KOPT-K1 (cell line): Measurements from ENCODE around the gene ITGAX.
"Not testable (repeated sequence)": the region's sequence is repeated elsewhere in the genome, so short reads cannot be mapped to it uniquely, and the experiment has no call there.

Source experiments
- H3K27ac ChIP-seq: fragments of 200-600 bp; sonication (generic); 2 replicates; pipeline ENCODE4 v1.5.1; 2016; ENCODE audit warnings: antibody characterized with exemption, mild to moderate bottlenecking, low read depth, low read length; ENCODE audit not compliant: poor library complexity, severe bottlenecking
- H3K36me3 ChIP-seq: fragments of 200-600 bp; sonication (generic); 2 replicates; pipeline ENCODE4 v1.5.1; 2017; ENCODE audit warnings: antibody characterized with exemption, mild to moderate bottlenecking, low read length, moderate library complexity; ENCODE audit not compliant: insufficient read depth
- H3K9me3 ChIP-seq: fragments of 200-600 bp; sonication (generic); 2 replicates; pipeline ENCODE4 v1.5.1; 2017; ENCODE audit warnings: antibody characterized with exemption, low read length, mild to moderate bottlenecking; ENCODE audit not compliant: insufficient read depth, poor library complexity, severe bottlenecking

ITGAX gene

DNA sequence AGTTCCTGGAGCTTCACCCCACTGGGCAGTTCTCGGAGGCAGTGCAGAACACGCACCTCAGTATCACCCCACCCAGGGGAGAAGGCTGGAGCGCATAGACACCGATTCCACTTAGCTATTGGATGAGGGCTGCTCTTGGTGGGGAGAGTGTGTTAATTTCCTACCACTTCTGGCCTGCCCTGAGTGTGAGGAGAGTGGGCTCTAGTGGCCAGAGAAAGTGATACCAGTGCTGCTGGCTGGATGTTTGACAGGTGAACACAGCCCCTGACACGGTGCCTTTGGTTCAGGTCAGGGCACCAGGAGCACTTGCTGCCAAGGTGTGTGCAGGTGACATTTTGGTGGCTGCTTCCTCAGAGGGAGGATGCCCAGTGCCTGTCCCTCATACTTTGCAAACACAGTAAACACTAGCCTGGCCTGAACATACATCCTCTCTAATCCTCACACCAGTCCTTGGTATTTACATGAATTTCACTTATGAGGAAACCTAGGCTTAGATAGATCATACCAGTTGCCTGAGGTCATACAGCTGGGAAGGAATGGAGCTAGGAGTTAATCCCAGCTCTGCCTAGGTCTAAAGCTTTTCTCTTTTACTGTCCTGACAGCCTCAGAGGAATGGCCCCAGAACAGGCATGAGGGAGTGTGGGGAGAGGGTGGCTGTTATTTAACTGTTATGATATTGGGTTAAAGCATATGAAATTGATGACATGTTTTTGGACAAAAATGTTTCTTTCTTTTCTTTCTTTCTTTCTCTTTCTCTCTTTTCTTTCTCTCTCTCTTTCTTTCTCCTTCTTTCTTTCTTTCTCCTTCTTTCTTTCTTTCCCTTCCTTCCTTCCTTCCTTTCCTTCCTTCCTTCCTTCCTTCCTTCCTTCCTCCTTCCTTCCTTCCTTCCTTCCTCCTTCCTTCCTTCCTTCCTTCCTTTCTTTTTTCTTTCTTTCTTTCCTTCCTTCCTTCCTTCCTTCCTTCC is 21.0 kb upstream of the ITGAX start:
- no peaks in the 10 kb centered on the region for H3K36me3 ChIP-seq
- no peak overlapping the region for H3K27ac ChIP-seq
- H3K9me3 ChIP-seq, result no peaks in the 10 kb centered on the region

DNA sequence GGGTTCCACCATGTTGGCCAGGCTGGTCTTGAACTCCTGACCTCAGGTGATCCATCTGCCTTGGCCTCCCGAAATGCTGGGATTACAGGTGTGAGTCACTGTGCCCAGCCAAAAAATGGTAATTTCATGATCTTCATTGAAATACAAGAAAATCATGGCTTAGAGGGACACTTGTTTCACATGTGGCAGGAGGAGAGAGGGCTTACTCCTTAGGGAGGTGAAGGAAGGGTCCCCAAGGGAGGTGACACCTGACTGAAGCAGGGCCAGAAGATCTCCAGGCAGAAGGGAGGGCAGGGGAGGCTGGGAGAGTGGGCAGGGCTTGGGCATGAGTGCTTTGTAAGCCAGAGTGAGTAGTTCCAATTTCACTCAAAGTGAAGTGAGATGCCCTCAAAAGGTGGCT is 20.0 kb upstream of the ITGAX start:
- Histone ChIP-seq H3K27ac (no peak overlapping the region), H3K9me3 (no peaks in the 10 kb centered on the region), H3K36me3 (no peaks in the 10 kb centered on the region)

DNA sequence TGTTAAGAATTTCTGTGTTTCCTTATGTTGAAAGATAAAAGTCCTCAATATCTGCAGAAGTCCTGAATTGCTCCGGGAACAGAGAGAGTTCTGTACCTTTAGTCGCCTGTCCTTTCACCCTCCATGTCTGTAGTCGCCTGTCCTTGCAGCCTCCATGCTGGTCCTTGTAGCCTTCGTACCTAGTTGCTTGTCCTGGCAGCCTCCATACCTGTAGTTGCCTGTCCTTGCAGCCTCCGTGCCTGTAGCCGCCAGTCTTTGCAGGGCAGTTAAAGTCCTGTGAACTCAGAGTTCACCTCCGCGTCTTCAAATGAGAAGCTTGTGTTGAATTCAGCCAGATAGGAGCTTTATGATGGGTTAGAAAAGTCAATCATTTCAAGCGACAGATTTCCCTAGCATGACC is 19.5 kb upstream of the ITGAX start:
- no peaks in the 10 kb centered on the region for H3K36me3 ChIP-seq

DNA sequence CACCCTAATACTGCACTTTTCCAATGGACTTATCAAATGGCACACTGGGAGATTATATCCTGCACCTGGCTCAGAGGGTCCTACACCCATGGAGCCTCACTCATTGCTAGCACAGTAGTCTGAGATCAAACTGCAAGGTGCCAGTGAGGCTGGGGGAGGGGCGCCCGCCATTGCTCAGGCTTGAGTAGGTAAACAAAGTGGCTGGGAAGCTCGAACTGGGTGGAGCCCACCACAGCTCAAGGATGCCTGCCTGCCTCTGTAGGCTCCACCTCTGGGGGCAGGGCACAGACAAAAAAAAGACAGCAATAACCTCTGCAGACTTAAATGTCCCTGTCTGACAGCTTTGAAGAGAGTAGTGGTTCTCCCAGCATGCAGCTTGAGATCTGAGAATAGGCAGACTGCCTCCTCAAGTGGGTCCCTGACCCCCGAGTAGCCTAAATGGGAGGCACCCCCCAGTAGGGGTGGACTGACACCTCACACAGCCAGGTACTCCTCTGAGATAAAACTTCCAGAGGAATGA is 16.8 kb upstream of the ITGAX start:
- H3K9me3 ChIP-seq, H3K27ac ChIP-seq, H3K36me3 ChIP-seq: not testable (repeated sequence)

More for the DNA sequence above, 19.5 kb upstream of the ITGAX start:
- Histone ChIP-seq H3K9me3 (no peaks in the 10 kb centered on the region), H3K27ac (no peak overlapping the region)

DNA sequence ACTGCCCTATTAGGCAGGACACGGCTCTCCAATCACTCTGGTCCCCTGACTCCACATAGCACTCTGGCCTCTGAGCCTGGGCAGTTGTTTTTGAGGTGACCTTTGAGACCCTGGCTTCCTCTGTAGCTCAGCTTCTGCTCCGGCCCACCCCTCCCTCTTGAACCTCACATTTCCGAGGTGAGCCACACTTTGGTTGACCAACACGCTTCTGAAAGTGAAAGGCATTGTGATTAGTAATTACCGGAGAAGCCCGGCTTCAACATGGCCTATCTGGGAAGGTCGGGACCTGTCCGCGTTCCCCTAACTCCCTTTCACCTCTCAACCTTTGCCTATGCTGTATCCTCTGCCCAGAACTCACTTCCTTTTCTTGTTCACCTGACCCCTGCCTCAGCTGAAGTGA is 10.3 kb upstream of the ITGAX start:
- Histone ChIP-seq H3K27ac (no peak overlapping the region), H3K9me3 (no peaks in the 10 kb centered on the region), H3K36me3 (no peaks in the 10 kb centered on the region)

DNA sequence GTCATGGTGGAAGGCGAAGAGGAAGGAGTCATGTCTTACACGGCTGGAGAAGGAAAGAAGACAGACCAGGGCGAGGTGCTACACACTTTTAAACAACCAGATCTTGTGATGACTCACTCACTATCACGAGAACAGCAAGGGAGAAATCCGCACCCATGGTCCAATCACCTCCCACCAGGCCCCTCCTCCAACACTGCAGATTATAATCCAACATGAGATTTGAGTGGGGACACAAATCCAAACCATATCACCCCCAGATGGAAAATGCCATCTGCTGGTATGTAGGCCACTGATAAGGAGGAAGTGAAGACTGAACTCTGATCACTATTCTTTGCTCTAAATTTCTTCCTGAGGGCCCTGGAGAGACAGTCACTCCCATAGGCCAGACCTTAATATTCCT is 7.5 kb upstream of the ITGAX start:
- Histone ChIP-seq H3K27ac (no peak overlapping the region), H3K36me3 (no peaks in the 10 kb centered on the region), H3K9me3 (no peaks in the 10 kb centered on the region)

DNA sequence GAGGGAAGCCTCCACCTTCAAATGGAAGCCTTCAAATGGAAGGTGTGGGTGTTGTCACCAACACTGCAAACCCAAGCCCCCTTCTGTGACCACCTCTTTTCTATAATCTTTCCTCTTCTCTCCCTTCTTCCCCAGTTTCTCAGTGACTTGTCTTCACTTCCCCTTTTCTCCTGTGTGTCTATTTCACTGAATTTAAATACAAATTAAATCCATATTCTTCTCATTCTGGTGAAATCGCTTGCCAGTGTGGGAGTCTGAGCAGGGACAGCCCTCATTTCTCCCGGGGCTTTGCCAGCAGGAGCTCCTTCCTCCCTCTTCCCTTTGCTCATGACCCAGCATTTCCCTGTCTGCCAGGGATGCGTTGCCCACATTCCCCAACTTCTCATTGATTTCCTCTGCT is 6.4 kb upstream of the ITGAX start:
- H3K27ac ChIP-seq, result no peak overlapping the region
- H3K9me3 ChIP-seq, result no peaks in the 10 kb centered on the region
- H3K36me3 ChIP-seq, result no peaks in the 10 kb centered on the region

DNA sequence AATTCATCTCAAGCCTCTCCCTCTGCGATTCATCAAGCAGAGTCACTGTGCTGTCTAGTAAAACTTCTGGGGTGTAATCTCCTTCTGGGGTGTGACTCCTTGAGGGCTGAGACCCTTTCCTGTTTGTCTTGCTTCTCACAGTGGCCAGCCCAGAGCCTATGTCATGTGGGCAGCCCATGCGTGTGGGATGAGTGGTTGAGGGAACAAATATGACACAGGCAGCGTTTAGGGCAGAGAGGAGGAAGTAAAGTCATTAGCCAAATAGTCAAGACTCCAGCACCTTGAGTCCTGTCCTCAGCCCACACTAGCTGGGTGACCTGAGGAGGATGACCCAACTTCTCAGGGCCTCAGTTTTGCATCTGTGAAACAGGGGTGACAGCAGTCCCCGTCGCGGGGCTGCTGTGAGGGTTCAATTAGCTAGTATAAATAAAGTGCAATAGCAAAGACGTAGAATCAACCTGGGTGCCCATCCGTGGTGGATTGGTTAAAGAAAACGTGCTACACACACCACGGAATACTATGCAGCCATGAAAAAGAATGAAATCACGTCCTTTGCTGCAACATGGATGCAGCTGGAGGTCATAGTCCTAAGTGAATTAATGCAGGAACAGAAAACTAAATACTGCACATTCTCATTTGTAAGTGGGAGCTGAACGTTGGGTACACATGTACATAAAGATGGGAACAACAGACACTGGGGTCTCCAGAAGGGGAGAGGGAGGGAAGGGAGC is 4.5 kb upstream of the ITGAX start:
- Histone ChIP-seq H3K27ac (no peak overlapping the region), H3K9me3 (no peaks in the 10 kb centered on the region), H3K36me3 (no peaks in the 10 kb centered on the region)

DNA sequence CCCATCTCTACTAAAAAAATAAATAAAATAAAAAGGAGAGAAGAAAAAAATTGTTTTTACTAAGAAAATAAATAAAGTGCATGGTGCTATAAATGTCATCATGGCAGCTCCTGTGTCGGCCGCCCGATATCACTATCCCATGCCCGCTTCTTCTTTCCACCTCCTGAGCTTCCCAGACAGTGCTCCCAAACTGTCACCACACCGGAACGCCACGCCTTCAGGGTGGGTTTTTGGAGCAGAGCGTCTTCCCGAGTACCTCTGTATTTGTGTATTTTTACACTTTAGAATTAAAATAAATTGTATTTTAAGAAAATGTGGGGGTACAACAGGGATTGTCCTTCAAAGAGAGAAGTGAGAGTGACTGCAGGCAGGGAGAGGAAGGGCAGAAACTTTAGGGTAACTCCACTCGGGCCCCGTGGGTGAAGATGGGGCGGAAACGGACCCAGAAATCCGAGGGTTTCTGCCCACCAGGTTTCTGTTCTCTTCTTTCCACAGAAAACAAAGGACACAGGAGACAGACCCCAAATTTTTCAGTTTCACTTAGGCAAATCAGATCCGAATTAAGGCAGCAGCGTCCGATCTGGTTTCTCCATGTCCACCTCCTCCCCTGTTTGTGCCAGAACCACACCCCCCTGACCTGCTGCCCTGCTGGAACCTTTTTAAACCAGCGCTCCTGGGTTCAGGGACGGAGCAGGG is 3.6 kb upstream of the ITGAX start:
- H3K9me3 ChIP-seq, result no peaks in the 10 kb centered on the region
- no peak overlapping the region for H3K27ac ChIP-seq

DNA sequence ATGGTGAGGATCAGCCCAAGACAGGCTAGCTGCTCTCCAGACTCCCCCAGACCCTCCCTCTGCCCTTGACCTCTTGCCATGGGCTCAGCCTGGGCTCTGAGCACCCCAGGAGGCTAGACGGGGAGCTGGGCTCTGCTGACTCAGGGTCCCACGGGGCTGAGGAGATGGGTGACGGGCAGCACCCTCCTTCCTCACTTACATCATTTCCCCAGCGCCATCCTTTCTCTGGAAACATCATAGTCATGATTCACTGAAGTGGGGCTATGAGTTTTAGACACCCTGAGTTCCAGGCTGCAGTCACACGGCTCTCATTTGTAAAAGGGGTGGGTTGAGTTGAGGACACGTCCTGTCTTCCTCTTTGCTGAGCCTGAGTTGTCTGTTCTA is 3.0 kb upstream of the ITGAX start:
- no peaks in the 10 kb centered on the region for H3K9me3 ChIP-seq
- no peaks in the 10 kb centered on the region for H3K36me3 ChIP-seq
- H3K27ac ChIP-seq, result no peak overlapping the region

More for the DNA sequence above, 3.6 kb upstream of the ITGAX start:
- H3K36me3 ChIP-seq, result no peaks in the 10 kb centered on the region

DNA sequence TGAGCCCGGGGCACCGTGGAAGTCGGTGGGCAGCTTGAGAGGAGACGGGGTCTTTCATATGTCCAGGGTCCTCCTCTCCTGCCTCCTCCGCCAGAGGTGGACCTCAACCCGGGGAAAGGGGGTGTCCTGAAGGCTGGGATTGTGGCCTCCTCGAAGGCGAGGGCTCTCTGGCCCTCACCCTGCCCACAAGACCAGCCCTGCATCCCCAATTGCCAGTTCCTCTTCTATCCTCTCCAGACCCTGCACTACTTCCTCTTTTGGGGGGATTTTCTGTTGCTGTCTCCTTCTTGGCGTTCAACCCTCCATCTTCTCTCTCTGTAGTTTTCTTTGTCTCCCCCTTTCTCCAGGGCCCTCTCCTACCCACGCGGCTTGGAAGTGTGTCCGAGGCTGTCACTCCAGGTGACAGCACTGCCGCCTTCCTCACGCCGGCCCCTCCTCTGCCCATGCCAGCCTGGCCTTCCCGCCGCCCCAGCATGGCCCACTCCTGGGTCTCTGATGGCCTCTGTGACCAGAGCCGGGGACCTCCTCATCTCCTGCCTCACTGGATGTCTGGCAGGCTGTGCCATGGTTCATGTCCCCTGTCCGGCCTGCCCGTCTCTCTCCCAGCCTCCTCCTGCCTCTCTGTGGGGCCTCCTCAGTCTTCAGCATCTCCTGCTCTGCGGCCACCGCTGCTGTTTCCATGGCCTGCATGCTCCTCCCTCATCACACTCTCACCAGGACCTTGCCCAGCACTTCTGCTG is 2.4 kb upstream of the ITGAX start:
- Histone ChIP-seq H3K9me3 (no peaks in the 10 kb centered on the region), H3K36me3 (no peaks in the 10 kb centered on the region), H3K27ac (no peak overlapping the region)

DNA sequence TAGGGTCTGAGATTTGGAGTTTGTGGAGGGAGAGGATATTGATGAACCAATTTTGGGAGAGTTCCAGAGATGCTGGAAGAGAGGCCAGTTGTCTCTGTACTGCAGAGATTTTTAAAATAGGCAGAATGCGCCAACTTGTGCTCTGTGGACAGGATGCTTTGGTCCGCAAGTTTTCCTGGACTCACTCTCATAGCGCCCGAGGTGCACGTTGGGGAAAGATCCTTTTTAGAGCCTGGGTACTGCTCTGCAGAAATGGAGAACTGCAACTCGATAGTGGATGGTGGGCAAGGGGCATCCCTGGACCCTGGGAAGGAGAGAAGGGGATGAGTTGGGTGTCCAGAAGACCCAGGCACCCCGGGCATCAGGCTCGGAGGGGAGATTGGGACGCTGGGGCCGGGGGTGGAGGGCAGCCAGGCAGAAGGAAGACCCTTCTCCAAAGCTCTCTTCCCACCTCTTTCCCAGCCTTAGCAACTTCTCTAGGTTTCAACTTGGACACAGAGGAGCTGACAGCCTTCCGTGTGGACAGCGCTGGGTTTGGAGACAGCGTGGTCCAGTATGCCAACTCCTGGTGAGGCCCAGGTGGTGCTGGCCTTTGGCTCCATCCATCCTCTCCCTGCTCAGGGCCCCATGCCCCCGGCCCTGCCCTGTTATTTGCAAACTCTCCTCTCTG is 590 bp downstream of the ITGAX start:
- H3K9me3 ChIP-seq, result no peaks in the 10 kb centered on the region
- H3K36me3 ChIP-seq, result no peaks in the 10 kb centered on the region
- H3K27ac ChIP-seq, result no peak overlapping the region

DNA sequence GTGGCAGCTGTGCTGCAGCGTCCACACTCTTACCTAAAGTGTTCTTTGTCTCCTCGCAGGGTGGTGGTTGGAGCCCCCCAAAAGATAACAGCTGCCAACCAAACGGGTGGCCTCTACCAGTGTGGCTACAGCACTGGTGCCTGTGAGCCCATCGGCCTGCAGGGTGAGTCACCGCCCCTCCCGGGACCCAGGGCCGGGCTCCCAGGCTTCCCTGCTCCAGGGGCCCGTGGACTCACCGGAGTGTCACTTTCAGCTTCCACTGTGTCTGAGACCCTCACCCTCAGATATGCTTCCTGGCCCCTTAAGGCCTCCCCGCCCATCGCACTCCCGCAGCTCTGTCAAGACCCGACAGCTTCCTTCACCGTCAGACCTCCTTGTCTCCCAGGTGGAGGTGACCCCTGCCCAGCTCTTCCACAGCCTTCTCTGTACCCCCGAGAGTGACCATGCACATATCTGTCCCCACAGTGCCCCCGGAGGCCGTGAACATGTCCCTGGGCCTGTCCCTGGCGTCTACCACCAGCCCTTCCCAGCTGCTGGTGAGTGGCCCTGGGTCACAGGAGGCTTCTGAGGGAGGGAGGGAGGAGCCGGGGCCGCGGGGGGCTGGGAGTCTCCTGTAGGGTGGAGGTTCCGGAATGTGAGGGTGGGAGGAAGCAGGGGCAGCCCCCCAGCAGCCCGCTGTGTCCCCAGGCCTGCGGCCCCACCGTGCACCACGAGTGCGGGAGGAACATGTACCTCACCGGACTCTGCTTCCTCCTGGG is 1.8 kb downstream of the ITGAX start:
- Histone ChIP-seq H3K9me3 (no peaks in the 10 kb centered on the region), H3K36me3 (no peaks in the 10 kb centered on the region), H3K27ac (no peak overlapping the region)
